ENCODE data around the gene SLC43A1.

Gene SLC43A1

GRCh38 chr11:57479021-57479663 is 36.4 kb downstream of the SLC43A1 start:
- no peak for DNase-seq (ENCODE audit: low read depth)

GRCh38 chr11:57477507-57478189 is 37.9 kb downstream of the SLC43A1 start:
- no peak for DNase-seq (ENCODE audit: low read depth)

- no peak for DNase-seq (ENCODE audit: low read depth)
These were observed 38.6 kb downstream of the SLC43A1 start for GRCh38 chr11:57476757-57477506.

- DNase-seq (ENCODE audit: low read depth), result no peak
These were observed 39.3 kb downstream of the SLC43A1 start for GRCh38 chr11:57476047-57476756.

- DNase-seq (ENCODE audit: low read depth), result no peak
These were observed 39.8 kb downstream of the SLC43A1 start for GRCh38 chr11:57475671-57476046.

GRCh38 chr11:57475191-57475590 is 40.3 kb downstream of the SLC43A1 start:
- no peak for DNase-seq (ENCODE audit: low read depth)

- DNase-seq (ENCODE audit: low read depth), result no peak
These were observed 40.7 kb downstream of the SLC43A1 start for GRCh38 chr11:57474803-57475115.

- DNase-seq (ENCODE audit: low read depth), result no peak
These were observed 41.3 kb downstream of the SLC43A1 start for GRCh38 chr11:57474017-57474802.

- no peak for DNase-seq (ENCODE audit: low read depth)
These were observed 42.1 kb downstream of the SLC43A1 start for GRCh38 chr11:57473285-57473841.

GRCh38 chr11:57471496-57471895 is 44.0 kb downstream of the SLC43A1 start:
- no peak for DNase-seq (ENCODE audit: low read depth)

GRCh38 chr11:57469268-57469667 is 46.2 kb downstream of the SLC43A1 start:
- DNase-seq (ENCODE audit: low read depth), result no peak

- no peak for DNase-seq (ENCODE audit: low read depth)
These were observed 47.2 kb downstream of the SLC43A1 start for GRCh38 chr11:57468276-57468675.

- no peak for DNase-seq (ENCODE audit: low read depth)
These were observed 47.9 kb downstream of the SLC43A1 start for GRCh38 chr11:57467508-57468157.

- no peak for DNase-seq (ENCODE audit: low read depth)
These were observed 48.8 kb downstream of the SLC43A1 start for GRCh38 chr11:57466680-57467079.

GRCh38 chr11:57464539-57465181 is 50.8 kb downstream of the SLC43A1 start:
- DNase-seq (ENCODE audit: low read depth), result no peak

- no peak for DNase-seq (ENCODE audit: low read depth)
These were observed 51.6 kb downstream of the SLC43A1 start for GRCh38 chr11:57463671-57464538.

GRCh38 chr11:57462597-57462996 is 52.9 kb downstream of the SLC43A1 start:
- DNase-seq (ENCODE audit: low read depth), result no peak

- DNase-seq (ENCODE audit: low read depth), result no peak
These were observed 53.5 kb downstream of the SLC43A1 start for GRCh38 chr11:57461841-57462489.
